ENCODE results near the gene ABHD15.

Gene ABHD15

DNA sequence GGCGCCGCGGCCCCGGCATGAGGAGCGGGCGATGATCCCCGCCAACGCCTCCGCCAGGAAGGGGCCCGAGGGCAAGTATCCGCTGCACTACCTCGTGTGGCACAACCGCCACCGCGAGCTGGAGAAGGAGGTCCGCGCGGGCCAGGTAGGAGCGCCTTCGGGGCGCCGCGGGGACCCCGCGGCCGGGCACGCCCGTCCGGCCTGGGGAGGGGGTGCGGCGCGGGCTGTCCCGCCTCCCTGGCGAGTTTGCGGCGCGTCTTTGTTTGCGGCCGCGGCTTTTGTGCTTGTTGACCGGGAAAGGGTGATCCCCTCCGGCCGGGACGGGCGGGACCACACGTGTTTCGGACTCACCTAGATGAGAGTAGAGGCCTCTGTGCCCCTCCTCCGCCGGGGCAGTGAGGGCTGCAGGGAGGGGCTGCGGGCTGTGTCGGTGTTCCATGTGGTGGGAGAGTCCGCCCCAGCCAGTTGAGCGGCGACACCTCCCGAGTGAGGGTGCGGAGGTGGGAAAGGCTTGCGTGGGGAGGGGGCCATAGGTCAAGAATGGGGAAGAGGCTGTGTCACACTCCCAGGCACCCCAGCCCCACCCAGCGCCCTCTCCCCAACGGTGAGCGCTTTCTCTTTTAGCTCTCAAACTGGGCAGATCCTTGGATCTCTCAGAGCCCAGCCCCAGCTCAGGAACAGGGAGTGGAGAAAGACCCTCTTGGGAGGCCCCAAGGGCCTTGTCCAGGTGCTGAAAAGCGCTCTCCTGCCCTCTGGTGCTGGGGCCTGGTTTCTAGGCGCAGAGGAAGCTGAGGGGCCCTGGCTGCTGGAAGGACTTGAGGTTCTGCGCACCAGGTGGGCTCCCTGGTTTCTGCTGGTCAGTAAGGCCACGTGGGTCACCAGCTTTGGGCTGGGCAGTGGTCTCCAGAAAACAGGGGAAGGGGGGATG is 27.0 kb upstream of the ABHD15 start:
- peak; percentile 89 for DNase-seq

DNA sequence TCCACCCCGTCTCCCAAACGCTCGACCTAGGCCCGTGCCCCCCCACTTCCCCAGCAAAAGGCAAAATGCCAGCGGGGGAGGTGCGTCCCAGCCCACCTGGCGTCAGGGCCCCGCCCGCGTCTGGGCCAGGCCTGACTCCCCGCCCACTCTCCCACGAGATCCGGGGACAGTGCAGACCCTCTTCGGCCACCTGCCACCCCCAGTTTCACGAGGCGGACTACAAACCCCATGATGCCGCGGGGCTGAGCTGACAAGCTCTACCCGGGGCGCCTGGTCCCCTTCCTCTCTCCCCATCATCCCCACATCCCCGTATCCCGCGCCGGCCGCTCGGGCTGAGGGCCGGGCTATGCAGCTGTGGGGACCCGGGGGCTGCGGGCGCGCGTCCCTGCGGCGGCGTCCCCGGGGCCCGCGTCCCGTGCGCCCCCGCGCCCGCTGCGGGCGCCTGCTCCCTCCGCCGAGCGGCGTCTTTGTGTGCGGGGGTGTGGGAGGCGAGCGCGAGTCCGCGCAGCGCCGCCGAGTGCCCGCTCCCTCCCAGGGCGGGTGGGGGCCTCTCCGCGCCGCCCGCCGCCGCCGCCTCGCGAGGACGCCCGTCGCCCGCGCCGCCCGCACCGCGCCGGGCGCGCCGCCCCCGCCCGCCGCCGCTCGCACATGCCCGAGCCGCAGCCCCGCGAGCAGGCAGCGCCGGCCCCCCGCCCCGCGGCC is 26.2 kb upstream of the ABHD15 start, which contains the start of gene ANKRD13B:
ANKRD13B (plus strand) TSS at position 283 of the 702 bp plus-strand sequence. CDS start 490 bp downstream, outside the sequence.
- DNase-seq, result no peak

DNA sequence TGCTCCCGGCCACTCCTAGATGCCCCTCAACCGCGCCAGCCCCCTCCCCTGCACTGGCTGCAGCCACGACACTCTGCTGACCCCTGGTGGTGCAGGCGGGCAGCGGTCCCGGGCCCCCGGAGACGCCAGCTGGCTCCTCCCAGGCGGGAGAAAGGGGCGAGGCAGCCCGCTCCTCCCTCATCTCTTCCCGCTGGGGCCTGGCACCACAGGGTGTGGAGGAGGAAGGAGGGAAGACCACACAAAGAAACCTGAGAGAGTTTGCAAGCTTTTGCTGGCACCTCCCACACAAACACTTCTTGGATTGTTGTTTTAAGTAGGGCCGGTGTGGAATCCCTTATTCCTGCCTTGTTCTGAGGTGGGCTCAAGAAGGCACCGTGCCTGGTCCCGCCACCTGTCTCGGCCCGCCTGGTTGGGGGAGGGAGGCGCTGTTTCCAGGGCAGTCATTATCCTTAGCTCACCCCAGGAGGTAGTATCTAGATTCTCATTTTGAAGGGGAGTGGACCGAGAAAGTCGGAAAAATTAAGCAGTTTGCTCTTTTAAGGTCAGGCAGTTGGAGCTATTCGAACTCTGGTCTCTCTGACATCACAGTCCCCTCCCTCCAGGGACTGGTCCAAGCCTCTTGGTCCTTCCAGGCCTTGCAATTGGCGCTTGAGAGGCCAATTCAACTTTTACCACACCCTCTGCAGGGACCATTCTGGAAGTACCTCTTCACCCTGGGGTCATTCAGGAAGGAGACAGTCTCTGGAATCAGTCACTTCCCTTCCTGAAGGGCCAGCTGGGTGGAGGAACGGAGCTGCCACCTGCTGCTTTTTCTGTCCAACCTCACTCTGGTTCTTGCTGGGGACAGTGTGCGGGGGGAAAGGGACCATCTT is 25.1 kb upstream of the ABHD15 start:
- peak; percentile 99 for DNase-seq

DNA sequence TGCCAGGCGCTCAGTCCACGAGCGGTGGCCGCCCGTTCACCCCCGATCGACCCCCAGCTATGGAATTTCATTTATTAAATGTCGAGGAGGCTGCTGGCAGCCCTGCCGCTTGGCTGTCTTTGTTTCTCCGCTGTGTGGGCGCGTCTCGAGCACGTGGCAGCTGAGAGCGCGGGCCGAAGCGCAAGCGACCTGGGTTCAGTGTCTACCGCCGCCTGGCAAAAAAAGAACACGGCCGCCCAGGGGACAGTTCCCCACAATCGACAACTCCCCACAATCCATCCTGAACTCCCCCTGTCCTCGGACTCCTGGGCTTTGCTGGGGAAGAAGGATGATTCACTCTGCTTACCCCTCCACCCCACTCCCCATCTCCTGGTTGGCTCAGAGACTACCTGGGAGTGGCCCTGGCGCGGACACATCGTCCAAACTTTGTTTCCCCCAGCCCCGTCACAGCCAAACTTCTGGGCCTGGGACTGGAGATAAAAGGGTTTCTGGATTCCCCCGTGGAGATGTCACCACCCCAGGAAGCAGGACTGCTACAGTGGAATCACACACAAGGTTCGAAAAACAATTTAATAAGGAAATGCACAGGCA is 24.4 kb upstream of the ABHD15 start:
- DNase-seq, result no peak

DNA sequence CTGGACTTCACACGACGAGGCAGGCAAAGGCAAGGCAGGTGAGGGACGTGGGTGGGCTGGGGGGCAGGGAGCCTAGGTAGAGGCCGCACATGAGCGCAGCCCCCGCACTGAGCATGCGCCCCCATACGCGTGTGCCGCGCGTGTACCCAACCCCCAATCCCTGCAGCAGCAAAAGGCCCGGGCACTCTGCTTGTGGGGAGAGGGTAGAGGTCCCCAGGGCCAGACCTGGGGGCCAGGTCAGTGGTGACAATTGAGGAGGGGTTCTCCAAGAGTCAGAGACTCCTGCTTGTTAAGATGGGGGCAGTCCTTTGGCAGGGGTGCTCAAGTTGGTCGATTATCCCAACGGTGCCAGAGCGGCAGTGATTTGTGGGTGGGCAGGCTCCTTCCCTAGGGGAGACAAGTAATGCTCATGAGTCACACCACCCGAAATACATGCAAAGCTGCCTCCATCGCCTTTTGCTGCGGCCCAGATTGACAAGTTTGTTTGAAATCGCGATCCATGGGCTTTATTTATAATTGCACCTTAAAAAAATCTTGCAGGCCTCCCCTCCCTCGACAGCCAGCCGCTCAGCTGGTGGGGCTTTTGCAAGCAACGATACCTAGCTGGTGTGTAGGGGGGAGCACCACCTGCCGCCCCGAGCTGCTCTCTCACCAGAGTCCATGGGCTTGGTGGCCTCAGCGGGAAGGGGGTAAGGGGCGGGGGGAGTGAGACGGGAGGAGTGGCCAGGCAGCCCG is 23.7 kb upstream of the ABHD15 start:
- no peak for DNase-seq

DNA sequence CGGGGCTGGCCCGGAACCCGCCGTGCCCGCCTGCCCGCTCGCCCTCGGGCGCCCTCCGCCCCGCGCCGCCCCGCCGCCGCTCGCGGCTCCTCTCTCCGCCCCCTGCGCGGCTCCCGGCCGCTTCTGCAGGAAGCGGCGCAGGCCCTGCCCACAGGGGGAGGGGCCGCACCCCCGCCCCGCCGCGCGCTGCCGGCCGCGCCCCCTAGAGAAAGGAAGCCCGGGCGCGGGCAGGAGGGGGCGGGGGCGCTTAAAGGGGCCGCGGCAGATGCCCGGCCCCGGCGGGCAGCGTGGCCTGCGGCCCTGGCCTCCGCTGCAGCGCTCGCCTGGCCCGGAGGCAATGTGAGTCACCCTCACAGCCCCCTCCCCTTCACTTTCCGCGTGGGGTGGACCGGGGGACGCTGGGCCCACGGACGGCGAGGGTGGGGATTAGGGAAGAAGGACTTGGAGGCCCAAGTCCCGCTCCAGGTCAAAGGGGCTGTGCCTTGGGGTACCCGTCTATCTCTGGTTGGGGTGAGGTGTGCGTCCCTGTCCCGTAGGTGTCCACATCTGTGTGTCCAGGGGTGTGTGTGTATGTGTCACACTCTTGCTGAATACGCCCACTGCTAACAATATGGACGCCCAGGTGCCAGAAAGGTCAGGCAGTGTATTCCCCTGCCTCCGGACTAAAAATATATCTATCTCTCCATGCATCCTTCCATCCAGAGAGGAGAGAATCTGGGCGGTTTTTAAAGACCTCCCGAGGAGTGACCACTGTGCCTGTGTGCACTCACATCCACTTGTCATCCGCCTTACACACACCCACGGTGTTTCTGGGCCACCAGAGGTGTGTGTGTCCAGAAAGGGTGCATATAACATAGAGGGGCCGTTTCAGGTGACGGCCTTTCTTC is 22.9 kb upstream of the ABHD15 start, which contains the start of gene GIT1:
GIT1 (minus strand) TSS at position 125 of the 887 bp plus-strand sequence. CDS start 270 bp downstream, outside the sequence.
- peak; percentile 92 for DNase-seq

DNA sequence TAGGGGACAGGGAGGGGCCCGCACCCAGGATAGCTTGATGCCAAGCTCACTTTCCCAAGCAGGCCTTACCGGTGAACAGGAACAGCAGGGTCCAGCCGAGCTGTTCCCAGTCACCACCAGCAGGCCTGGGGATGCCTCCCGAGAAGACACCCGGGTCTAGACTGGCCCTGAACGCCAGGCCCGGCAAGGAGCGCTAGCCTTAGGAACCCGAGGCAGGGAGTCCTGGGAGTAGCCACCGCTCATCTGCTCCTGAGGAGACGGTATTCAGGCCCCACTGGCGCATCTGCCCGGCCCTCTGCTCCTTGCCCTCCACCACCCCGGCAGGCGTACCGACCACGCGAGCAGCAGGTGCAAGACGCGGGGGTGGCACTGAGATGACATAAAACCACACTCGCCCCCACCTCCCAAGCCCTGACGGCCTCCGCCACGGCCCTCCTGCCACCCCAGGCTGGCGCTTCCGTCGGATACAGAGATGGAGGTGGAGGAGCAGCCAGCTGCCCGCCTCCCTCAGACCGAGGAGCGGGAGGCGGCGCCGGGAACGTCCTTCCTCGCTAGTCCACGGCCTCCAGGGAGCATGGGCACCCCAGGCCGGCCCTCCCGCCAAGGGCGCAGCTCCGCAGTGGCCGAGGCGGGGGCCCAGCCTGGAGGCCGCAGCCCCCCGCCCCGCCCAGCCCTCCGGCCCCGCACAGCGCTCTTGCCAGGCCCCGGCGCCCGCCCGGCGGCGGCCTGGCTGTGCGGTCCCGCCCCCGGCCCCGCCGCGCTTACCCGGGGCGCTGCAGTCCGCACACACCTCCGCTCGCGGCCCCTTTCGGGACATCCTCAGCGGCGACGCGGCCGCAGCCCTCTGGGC is 21.9 kb upstream of the ABHD15 start:
- DNase-seq, result no peak

DNA sequence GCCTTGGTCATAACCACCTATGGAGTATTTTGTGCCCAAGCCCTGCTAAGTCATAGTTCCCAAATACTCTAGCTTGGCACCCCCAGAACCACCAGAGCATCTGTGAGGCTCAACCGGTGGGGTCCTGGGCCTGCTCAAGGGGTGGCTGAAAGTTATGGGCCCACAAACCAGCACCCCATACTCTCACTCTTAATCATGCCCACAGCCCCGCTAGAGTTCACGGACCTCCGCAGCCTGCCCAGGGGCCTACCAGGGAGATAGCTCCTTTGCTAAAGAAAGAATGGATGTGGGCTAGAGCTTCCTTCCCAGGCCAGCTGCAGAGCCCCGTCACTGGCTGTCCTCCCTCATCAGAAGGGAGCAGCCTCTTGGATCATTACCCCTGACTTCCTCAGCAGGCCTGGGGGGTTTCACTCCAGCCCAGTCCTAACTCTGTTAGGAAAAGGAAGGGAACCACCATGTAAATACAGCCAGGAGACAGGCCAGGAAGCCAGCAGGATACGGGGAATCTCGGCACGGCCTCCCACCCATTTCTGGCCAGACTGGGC is 21.3 kb upstream of the ABHD15 start:
- DNase-seq, result no peak

DNA sequence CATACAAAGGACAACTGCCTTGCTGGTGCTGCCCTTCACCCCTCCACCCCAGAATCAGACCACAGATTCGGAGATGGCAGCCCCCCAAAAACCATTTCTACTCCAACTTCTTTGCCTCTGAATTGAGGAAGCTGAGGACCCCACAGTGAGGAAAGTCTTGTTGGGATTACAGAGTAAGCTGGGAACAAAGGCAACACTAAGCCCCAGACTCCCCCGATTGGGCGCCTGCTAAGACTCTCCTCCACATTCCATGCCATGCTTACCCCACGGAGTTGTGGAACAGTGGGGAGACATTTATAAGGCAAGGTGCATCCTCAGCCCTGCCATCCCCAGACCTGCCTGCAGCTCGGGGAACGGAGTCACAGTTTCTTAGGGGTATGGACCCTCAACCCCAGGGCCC is 20.8 kb upstream of the ABHD15 start:
- no peak for DNase-seq

DNA sequence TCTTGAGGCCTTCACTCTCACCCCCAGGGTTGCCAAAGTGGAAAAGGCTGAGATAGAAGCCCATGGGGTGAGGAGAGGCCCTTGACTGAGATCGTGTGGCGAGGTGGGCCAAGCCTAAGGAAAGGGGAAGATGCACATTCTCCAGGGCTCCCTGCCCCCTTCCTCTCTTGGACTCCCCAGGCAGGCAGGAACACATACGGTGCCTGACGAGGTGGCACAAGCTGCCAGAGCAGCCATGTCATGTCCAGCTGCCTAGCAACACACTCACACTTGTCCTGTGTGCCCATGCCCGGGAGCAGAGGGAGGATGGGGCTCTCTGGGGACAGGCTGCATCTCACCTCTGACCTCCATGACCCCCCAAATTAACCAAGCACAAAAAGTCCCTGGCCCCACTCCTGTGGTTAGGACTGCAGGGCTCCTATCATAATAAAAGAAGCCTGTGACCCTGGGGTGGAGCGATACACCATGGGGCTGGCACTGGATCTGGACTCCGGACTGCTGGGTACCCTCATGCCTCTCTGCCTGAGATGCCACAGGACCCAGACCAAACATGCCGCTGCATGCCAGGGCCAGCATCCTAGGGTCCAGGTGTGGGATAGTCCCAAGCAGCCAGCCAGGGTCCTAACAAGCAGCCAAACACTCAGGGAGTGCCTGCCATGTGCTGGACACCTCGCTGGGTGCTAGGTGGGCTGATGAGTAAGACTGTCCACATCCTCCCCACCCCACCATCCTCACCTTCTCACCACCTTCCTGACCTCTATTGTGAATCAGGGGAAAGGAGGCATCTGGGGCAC is 20.0 kb upstream of the ABHD15 start:
- no peak for DNase-seq

DNA sequence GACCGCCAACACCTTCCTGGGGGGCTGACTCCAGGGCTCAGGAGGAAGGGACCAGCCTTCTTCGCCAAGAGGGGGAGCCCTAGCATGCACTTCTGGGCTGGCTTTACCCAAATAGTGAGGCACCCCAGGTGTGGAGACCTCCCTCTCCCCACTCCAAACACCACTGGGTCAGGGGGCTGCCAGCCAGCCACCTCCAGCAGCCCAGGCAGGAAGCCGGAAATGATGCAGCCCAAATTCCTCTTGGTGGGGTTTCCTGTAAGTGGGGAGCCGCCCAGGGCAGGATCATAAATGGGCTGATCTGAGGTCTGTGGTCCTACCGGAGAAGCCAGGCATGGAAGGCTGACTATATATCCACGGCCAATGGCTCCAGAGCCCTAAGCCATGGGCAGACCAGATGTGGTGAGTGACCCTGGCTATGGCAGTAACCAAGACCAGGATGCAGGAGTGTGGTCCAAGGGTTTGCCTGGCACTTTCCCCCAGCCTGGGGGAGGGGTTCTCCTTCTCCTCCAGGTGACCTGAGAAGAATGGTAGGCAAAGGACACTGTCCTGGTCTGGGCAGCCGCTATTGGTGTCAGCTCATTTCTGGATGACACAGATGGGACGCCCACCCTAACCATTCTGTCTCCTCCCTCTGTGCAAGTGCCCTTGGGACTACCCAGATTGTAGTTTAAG is 18.4 kb upstream of the ABHD15 start:
- DNase-seq, result no peak

DNA sequence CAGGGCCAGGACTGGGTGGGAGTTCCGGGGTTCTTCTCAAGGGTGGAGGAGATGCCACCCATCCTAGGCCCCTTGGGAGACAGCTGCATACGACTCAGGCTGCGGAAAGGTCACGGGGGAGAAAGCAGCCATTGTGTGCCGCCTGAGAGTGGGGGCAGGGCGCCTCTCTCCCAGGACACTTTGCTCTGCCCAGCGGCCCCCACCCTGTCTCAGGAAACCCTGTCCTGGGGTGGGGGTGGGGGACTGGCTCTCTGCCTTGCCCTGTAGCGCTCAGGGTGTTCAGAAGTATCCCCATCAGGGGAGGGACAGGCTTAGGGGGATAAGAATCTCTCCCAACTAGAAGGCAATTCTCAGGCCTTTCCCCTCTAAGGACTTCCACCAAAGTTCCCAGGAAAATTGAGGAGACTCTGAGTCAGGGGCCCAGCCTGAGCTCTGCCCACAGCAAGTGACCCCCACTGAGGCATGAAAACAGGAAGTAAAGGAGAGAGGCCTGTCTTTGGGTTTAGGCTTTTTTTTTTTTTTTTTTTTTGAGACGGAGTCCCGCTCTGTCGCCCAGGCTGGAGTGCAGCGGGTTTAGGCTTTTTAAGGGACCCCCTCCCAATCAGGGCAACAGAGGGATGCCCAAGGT is 17.7 kb upstream of the ABHD15 start:
- no peak for DNase-seq

DNA sequence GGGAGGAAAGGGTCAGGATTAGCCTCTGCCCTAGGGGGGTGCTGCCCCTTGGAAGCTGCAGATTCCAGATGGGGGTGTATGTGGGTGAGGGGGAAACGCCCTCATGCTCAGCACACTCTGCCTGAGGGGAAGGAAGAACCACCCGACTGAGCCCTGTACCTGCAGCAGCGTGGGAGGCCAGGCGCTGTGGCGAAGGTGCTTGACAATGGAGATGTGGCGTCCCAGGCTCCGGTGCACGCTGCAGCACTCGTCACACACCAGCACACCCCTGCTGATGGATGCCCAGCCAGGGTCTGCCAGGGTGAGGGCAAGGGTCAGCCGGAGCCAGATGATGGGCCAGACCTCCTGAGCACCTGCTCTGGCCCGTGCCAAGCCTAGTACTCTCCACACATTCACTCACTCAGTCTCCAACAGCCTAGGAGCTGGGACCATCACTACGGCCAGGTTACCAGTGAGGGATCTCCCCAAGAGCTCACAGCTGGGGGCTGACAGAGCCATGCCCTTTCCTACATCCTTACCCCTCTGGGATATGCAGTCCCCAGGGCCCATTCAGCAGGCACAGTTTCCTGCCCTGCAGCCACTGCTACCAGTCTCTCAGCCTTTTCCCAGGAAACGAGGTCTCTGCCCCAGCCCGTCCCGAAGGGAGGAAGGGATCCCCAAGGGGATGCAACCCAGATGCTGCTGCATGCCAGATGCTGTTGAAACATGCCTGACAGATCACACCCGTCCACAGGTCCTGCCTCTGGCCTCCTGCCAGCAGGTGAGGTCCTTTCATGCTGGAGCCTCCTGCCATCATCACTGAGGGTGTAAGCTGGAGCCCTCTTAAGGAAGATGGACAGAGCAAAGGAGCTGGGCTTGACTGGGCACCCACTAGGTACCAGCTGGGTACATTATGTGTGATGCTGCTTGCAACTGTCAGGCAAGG is 16.7 kb upstream of the ABHD15 start:
- peak; percentile 48 for DNase-seq

DNA sequence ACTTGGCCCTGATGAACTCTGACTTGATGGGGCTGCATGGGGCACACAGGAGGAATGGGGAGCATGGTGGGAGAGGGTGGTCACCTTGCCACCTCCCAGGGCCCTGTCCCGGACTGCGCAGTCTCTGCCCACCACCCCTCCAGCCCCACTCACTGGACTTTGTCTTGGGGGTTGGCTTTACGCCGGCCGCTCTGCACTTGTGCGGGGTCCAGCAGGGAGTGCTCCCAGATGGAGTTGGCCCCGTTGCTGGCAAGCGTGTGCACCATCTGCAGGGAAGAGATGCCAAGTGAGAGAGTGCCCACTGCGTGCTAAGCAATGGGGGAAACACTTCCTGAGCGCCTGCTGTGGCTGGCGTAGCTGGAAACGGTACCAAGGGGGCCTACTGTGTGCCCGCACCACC is 15.9 kb upstream of the ABHD15 start:
- DNase-seq, result no peak

DNA sequence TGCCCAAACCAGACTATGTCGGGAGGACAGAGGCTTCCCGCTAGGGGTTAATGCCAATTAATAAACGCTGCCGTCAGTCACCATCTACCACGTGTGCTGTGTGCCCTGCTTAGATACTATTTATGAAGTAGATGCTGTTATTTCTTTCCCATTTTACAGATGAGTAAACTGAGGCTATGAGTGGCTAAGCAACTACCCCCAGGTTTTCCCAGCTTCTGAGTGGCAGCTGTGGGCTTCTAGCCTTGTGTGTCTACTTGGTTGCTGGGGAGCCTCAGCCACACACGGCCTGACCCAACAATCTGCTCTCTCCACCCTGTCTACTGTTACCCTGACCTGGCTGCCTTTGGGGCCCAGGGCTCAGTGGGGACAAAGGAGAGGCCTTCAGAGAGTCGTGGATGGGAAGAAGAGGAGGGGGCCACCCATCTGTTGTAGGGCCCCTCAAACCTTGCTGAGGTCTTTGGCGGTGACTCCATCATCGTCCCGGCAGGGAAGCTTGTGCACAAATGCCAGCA is 15.5 kb upstream of the ABHD15 start:
- DNase-seq, result no peak
